Pulmonary artery endothelial cell (primary cell): ENCODE measurements around the gene FASN. TPM values are rescaled to one million over a fixed set of nuclear protein-coding genes. Genes with fewer than 3 reads are reported as not detected.

Experiments
- DNase-seq: peaks from one replicate; pipeline ENCODE4 v3.0.0-alpha.2; 2011; ENCODE audit warnings: low read depth, low spot score
- total RNA-seq: library from RNA; depleted of rRNA; stranded (reverse); fragments of >200 nt; gene quantifications from 2 replicates; pipeline ENCODE4 v1.2.3, GENCODE V29; 2014

FASN gene
- total RNA-seq, 1 donor from 2014 or later, result 106 TPM

DNA sequence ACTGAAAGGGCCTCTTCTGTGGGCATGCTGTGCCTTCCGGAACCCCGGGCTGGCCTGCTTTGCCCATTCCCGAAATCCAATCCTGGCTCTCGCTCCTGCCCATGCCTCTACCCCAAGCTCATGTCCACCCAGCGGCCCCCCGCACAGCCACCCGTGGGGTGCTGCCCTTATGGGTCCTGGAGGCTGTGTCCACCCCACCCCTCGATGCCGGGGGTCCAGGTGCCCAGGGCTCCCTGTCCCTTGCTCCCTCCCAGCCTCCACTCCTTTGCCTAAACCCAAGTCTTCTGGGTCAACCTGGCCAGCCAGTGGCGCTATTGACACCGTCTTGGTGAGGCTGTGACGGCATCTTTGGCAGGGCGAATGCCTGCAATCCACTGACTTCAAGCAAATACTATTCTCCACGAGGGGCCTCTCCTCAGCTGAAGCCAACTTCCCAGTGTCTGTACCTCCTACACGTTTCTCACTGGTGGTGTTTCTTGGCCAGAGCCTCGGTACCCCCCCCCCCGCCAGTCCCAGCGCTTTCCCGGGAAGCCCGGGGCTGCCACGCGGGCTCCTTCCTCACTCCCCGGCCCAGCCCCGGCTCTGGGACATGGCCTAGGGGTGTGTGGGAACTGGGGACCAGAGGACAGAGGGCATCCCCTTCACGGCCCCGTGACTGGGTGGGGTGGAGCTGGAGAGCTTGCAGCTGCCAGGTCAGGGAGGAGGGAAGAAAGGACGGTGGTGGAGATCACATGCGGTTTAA is 20.2 kb downstream of the FASN start:
- DNase-seq, result no peak

DNA sequence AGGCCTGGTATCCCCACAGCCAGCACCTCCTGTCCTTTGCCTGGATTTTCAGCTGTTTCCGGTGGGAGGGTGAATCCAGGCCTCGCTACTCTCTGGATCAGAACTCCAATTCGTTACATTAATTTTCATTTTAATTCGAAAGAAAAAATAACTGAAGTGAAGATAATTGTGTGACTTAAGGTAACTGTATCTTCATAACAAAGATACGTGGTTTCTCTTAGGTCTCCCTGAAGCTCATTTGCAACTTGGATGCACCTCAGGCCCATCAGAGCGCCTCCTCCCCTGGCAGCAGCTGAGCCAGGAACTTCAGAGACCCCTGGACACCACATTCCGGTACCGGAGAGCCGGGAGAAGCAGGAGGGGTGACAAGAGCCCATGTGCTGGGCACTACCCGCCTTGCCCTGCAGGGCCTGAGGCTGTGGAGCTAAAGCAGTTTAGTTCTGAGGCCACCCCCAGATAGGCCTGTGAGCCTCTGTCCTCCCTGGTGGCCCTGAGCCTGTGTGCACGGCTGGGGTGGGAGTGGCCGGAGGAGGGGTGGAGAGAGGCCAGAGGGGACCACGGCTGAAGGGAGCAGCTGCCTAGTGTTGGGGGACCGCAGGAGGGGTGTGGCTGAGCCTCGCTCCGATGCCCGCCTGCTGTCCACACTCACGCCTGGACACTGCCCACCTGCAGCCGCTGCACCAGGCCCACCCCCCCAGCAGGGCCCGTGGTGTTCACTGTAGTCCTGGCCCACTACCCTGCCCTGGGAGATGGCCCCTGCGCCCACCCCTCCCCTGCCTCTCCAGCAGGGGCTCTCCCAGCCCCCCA is 21.0 kb downstream of the FASN start:
- no peak for DNase-seq

DNA sequence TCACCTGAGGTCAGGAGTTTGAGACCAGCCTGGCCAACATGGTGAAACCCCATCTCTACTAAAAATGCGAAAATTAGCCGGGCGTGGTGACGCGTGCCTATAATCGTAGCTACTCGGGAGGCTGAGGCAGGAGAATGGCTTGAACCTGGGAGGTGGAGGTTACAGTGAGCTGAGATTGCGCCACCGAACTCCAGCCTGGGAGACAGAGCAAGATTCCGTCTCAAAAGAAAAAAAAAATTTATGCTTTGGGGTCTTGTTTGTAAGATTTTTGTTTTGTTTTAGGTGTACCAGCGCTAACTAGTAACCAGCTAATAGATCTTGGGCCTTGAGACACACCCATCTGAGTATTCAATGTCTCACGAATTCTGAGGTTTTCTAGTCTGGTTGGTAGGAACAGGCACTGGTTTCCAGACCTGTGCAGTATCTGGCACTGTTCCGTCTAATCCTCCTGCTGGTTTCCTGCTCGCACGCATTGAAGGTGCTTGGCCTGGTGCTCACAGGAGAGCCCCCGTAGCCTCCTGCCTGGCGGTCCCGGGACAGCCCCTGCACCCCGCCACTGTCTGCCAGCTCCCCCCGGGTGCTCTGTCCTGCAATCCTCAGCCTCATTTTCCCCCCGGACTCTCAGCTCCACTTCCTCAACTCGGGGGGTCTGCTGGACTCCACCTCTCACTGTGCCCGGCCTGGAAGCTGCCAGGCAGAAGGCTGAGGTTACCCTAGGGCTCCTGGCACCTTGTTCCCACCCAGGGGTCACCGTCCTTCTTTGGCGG is 21.8 kb downstream of the FASN start:
- DNase-seq, result no peak

DNA sequence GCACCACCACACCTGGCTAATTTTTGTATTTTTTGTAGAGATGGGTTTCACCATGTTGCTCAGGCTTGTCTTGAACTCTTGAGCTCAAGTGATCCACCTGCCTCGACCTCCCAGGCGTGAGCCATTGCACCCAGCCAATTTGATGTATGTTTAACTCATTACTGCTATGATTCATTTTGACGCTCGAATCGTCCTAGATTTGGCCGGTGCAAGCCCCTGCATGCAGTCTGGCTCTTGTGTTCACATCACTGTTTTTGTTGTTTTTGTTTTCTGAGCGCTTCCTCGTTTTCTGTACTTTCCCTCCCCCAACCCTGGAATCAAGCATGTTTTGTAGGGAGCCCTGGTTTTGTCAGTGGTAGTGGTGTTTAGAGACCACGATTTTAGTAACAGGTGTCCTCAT is 24.6 kb downstream of the FASN start:
- no peak for DNase-seq

DNA sequence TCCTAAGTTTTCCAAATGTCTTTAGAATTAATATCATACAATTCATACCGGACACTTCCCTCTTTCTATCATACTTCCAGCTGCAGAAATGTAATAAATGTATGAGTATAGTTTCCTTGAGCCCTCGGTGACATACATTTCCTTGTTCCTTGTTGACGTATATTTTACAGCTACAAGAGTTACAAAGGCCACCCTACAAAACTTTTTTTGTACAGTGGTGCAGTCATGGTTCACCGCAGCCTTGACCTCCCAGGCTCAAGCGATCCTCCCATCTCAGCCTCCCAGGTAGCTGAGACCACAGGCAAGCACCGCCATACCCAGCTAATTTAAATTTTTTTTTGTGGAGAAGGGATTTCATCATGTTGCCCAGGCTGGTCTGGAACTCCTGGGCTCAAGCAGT is 25.2 kb downstream of the FASN start:
- DNase-seq, result no peak

DNA sequence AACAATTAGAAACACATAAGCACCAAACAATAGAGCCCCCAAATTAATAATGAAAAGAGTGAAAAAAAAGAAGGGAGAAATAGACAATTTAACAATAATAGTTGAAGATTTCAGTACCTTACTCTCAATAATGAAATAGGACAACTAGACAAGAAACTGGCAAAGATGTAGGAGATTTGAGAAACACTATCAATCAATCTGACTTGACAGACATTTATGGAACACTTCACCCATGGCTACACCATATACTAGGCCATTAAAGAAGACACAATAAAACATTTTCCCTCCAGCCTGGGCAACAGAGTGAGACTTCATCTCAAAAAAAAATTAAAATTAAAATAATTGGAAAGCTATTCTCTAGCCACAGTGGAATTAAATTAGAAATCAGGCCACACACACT is 27.4 kb downstream of the FASN start:
- no peak for DNase-seq

DNA sequence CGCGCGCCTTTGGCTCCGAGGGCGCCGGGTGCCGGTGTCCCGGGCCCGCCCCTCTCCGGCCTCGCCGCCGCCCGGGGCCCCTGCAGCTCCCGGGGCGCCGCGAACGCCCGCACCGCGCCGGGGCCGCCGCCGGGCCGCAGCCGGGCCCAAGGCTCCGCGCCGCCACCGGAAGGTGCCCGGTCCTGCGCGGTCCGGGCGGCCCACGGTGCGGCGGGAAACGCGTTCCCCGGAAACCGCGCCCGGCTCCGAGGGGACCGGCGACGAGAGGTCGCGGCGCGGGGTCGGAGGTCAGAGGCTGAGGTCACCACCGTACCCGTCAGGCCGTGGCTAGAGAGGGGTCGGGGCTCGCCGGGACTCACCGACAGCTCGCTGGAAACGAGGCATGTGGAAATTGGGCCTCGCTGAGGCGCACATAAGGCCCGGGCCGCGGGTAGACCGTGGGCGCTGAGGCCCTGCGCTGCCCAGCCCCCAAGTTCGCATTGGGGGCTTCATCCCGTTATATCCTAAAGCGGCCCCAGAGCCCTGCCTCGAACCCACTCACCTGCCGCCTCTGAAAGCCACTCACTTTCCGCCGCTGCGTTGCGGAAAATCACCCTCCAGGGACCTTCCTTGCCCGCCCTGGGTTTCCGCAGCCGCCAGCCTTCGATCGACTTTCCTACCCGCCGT is 32.3 kb downstream of the FASN start, which contains the start of gene DUS1L:
DUS1L (minus strand) TSS at position 167 of the 666 bp plus-strand sequence. CDS start 745 bp downstream, outside the sequence.
- DNase-seq, result no peak

DNA sequence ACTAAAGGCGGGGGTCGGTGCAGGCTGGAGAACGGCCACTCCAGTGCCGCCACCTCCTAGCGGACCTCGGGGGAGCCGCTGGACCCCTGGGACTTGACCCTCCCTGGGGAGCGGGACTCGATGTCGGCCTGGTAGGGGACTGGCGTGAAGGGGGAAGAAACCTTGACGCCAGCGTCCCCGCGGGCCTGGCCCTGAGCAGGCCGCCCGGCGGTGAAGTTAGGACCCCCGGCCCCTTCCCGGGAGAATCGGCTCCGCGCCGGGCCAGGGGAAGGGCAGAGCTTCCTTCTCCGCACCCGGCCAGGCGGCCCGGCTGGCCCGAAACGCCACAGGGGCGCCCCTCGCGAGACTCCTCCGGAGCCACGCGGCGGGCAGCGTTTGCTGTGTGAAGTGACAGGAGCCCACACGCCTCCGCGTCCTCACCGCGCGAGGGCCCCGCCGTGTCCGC is 32.8 kb downstream of the FASN start:
- DNase-seq, result no peak

DNA sequence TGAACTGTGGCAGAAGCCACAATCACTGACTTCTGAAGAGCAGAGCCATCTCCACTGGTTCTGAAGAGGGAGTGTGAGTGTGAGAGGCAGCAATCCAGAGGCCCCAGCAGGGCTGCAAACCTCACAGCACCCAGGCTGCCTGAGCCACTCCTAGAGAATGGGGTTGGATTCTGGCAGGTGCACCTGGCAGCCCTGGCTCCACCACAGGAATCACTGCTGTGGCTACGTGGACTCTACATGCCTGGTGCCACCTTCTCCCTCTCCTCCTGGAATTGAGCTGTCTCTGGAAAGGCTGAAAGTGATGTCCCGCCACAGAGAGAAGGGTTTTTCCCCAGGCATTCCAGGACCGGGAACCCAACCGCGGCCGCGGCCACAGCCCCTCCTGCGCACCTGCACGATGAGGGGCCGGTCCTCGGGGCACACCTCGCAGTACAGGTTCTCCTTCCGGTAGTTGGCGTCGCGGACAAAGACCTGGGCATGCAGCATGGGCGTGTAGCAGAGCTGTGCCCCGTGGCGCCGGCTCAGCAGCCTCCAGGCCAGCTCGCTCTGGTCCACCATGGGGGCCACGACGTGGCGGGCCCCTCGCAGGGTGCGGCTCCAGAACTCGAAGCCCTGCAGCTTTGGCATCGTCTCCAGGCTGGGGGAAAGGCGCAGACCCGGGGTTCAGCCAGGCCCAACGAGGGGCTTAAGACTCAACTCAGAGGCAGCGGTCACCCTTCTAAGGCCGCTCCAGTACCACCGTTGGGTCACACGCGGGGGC is 33.4 kb downstream of the FASN start:
- DNase-seq, result no peak

DNA sequence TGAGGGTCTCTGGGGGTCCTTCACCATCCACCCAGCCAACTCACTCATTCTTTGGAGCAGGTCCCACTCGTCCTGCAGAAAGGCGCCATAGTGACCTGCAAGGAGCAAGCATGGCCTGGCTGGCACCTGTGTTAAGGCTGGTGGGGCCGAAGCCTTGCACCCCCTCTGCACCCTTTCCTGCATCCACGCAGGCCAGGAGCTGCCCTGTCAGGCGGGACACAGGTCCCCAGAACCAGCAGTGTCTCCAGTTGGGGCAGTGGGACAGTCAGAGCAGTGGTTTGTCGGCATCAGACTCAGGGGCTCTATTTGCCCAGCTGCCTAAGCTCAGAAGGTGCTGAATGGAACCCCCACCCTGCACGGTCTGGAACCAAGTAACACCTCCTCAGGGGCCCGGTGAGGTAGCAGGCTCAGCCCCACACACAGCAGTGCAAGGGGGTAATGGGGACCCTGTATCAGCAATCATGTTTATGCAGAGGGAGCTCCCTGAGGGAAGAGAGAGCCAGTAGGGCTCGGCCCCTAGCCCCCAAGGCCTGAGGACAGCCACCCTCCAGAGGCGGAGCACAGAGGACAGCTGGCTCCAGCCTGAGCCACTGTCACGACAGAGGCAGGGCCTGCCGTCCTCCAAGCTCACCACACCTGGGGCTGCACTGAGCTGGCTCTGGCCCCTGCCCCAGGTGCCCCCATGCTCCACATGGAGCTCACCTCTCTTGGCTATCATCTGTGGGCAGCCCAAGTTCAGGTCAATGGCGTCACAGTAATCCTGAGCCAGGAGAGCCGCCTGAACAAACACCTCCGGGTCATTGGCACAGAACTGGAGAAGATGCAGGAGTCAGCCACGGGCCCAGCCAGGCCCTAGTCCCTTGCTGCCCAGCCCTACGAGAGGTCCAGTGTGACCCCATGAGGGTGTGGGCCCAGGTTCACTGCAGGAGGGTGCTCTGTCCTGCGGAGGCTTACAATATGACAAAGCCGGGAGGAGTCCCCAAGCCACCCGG is 34.3 kb downstream of the FASN start:
- DNase-seq, result no peak

DNA sequence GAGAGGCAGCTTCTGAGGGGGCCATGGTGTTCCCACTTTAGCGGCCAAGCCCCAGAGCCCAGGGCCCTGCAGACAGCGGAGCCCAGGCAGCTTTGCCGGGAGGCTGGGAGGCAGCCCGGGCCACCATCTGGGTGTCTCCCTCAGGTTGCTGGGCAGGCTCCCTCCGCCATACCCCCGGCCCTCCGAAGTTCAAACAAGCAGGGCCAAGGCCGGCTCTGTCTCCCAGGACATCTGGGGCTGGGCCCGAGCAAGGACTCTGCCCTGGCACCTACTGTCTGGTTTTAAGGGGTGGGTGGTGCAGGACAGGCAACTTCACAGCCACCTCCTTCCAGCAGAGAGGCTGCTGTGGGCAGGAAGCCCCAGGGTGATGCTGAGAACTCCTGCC is 35.1 kb downstream of the FASN start:
- DNase-seq, result no peak

DNA sequence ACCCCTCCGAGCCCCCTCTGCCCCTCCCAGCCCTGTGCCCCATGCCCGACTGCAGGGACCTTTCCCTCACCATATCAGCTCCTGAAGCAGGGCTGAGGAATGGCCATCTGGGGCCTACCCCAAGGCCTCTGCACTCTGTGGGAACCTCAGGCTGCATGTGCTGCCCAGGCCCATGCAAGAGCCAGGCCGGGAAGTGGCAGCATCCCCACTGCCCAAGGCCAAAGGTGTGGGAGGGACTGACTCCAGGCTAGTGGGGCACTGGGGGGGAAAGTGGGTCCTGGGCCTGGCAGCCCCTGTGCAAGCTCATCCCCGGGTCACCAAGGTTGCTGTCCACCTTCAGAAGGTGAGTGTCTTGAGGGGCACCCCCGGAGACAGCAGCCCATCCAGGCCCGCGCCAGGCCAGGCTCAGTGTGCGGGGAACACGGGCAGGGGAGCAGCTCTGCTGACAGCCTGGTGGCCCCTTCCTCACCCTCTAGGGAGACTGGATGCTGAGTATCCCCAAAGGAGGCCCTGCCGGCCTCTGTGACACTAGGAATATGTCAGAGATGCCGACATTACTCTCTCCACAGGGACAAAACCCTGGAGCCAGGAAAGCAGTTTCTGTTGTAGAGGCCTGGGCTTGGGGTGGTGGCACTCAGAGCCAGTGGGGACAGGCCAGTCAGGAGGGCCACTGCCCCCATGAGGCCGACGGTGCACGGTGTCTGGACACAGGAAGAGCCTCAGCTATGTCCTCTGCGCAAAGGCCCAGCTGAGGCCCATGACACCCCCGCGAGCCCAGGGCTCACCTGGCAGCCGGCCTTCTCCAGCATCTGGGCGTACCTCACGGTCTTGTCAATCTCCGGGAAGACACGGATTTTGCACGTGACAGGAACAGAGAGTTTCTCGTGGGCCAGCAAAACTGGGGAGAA is 35.7 kb downstream of the FASN start:
- DNase-seq, result no peak

DNA sequence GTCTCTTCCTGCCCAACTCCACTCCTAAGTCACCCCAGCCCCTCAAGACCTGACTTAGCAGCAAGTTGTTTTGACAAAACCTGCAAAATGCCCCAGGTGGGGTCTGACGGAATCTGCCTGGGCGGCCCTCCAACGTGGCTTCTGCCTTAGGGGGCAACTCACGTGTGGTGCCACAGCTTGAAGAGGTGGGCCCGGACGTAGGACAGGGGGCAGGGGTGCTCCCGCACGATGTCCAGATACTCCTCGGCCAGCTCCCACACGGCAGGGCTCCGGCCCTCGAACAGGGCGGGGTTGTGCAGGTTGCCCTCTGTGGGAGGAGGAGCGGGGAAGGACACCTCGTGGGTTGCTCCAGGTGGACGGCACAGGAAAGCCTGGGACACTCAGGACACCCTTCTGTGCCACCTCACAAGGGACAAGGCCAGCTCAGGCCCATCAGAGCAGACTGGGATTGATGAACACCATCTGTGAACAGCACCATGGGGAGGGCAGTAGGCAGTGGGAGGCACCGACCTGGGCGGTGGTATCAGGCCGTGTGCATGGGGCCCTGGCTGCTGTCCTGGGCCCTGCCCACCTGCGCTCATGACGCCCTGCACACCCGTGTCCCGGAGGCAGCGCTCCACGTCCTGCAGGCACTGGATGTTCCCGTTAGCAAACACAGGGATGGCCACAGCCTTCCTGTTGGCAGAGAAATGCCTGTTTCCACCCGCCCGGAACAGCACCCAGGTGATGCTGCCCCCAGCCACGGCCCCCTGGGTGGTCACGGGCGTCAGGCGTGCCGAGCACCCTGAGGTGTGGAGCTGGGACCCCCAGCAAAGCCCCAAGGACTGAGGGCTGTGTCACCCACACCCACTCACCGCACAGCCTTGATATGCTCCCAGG is 36.8 kb downstream of the FASN start:
- DNase-seq, result no peak

DNA sequence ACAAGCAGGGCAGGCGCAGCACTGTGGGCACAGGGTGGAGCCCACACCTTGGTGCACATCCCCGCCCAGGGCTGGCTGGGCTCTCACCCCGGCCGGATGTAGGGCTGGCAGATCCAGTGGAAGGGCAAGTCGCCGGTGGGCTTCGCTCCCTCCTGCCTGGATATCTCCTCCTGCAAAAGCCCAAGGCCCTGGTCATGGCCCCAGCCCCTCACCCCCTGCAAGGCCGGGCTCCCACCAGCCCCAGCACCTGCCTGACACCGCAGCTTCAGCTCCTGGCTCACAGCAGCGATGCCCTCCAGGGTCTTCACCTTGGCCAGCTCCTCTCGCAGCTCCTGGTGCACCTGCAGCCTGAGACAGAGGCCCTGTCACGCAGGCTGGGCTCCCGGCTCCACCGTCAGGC is 37.4 kb downstream of the FASN start:
- DNase-seq, result no peak

DNA sequence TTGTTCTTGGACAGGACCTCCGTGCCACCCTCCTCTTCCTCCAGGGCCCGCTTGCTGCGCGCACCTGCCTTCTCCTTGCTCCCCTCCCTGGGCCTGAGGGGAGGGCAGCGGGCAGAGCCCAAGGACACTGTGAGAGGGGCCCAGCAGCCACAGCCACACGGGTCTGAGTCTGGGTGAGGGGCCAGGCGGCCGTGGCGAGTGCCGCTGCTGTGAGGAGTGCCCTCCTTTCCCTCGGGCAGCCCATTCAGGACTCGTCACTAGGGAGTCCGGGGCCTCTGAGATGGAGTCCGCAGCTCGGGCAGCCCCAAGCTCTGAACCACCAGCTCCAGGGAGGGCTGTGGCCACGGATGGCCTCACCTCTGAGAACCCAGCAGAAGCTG is 38.0 kb downstream of the FASN start:
- no peak for DNase-seq

DNA sequence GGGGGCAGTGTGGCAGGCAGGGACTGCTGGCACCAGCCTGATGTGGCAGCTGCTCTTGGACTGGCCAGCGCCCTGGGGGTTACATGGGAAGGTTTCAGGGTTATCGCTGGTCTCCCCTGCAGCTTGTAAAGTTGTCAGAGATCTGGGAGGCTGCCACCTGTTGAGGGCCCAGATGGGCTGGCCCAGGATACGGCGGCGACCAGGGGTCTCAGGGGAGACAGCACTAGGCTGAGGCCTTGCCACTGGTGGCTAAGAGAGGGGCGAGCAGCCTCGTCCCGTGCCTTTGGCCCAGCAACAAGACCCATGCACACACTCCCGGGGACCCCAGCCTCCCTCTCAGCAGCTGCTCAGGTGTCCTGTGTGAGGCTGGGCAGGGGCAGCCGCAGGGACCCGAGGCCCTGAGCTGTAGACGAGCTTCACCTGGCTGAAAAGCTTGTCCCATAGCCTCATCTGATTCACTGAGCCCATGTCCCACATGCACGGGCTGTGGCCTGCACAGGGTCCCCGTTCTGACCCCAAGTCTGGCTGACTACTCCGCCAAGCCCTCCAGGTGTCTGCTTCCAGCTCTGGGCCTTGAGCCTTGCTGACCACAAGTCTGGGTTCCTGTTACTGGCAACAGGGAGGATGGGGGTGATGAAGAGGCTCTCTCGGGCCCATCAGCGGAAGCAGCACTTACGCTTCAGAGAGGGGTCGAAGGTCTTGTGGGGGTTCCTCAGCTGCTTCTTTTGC is 38.6 kb downstream of the FASN start:
- no peak for DNase-seq

DNA sequence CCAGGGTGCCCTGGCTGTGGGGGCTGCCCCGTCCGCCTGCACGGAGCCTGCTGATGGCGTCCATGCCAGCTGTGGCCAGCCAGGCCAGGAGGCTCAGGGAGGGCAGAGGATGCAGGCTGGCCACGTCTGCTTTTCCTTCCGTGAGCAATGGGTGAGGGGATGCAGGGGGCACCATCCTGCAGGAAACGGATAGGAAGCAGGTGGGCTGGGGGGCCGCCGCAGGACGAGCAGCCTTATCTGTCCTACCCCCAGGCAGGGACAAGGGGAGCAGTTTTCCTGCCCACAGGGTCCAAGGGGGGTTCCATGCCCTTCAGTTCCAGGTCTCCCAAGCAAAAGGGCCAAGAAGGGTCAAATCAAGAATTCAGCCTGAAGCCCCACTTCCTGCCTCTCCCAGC is 39.2 kb downstream of the FASN start:
- no peak for DNase-seq
